ENCODE measurements around the gene NOP10. TPM values are rescaled to one million over a fixed set of nuclear protein-coding genes. Genes with fewer than 3 reads are reported as not detected.

NOP10 gene
- total and polyA plus RNA-seq, 2 experiments from 2014 or later = 110 to 307 TPM

GRCh38 chr15:34297059-34297458 is 45.9 kb downstream of the NOP10 start:
- no peak for DNase-seq (ENCODE audit: low read depth in 1 of 2, low spot score in 1 of 2)
- Histone ChIP-seq H3K9me3 (ENCODE audit: low read depth) (no peaks in the 10 kb centered on the region), H3K27me3 (no peaks in the 10 kb centered on the region), H3K27ac (no peak overlapping the region), H3K36me3 (no peaks in the 10 kb centered on the region), H3K4me1 (ENCODE audit: low read depth) (peaks cover 7% of the 10 kb centered on the region), H3K4me3 (no peak overlapping the region)
- no peak for TF ChIP-seq CTCF (IDR thresholded peaks at IDR 0.05; ENCODE audit: low read depth, low read length)

GRCh38 chr15:34292621-34293020 is 50.3 kb downstream of the NOP10 start:
- Histone ChIP-seq H3K4me1 (ENCODE audit: low read depth) (peaks cover 7% of the 10 kb centered on the region), H3K9me3 (ENCODE audit: low read depth) (no peaks in the 10 kb centered on the region), H3K27me3 (no peaks in the 10 kb centered on the region), H3K36me3 (no peaks in the 10 kb centered on the region), H3K4me3 (no peak overlapping the region), H3K27ac (no peak overlapping the region)
- no peak for TF ChIP-seq CTCF (IDR thresholded peaks at IDR 0.05; ENCODE audit: low read depth, low read length)
- DNase-seq (ENCODE audit: low read depth in 1 of 2, low spot score in 1 of 2) = no peak

Other genes starting within 250 kb of the NOP10 start
- gene EMC7, start 241.3 kb downstream of the NOP10 start, total RNA-seq = 18.5 and 35.6 TPM in 2 replicates
- gene EMC7, start 241.3 kb downstream of the NOP10 start, polyA plus RNA-seq = 116 and 145 TPM in 2 replicates
- gene PGBD4, start 241.1 kb downstream of the NOP10 start, total RNA-seq = 1.7 TPM in 2 replicates
- gene PGBD4, start 241.1 kb downstream of the NOP10 start, polyA plus RNA-seq = 0.37 and 2.6 TPM in 2 replicates
- 39.5 and 77.0 TPM in 2 replicates for gene KATNBL1, start 133.0 kb downstream of the NOP10 start, total RNA-seq
- gene KATNBL1, start 133.0 kb downstream of the NOP10 start, polyA plus RNA-seq = 54.8 and 85.0 TPM in 2 replicates
- 138 and 170 TPM in 2 replicates for gene EMC4, start 118.1 kb downstream of the NOP10 start, total RNA-seq
- gene EMC4, start 118.1 kb downstream of the NOP10 start, polyA plus RNA-seq = 143 and 169 TPM in 2 replicates
- 19.6 and 44.3 TPM in 2 replicates for gene SLC12A6, start 5.4 kb downstream of the NOP10 start, total RNA-seq
- gene SLC12A6, start 5.4 kb downstream of the NOP10 start, polyA plus RNA-seq = 12.0 and 24.4 TPM in 2 replicates
- 0.15 TPM in 1 of 2 replicates, not detected in the other for gene NUTM1, start 179 bp upstream of the NOP10 start, total RNA-seq
- gene NUTM1, start 179 bp upstream of the NOP10 start, polyA plus RNA-seq = 0.32 TPM in 1 of 2 replicates, not detected in the other
- gene LPCAT4, start 24.1 kb upstream of the NOP10 start, total RNA-seq = 95.6 and 172 TPM in 2 replicates
- 162 and 285 TPM in 2 replicates for gene LPCAT4, start 24.1 kb upstream of the NOP10 start, polyA plus RNA-seq
- 76.8 and 135 TPM in 2 replicates for gene GOLGA8A, start 94.7 kb upstream of the NOP10 start, total RNA-seq
- gene GOLGA8A, start 94.7 kb upstream of the NOP10 start, polyA plus RNA-seq = 172 and 189 TPM in 2 replicates
- gene GOLGA8B, start 240.5 kb upstream of the NOP10 start, total RNA-seq = 82.3 and 139 TPM in 2 replicates
- gene GOLGA8B, start 240.5 kb upstream of the NOP10 start, polyA plus RNA-seq = 84.1 and 86.8 TPM in 2 replicates